ENCODE results near the gene C6orf141.
"Not testable (repeated sequence)": the region's sequence is repeated elsewhere in the genome, so short reads cannot be mapped to it uniquely, and the experiment has no call there.

DNA sequence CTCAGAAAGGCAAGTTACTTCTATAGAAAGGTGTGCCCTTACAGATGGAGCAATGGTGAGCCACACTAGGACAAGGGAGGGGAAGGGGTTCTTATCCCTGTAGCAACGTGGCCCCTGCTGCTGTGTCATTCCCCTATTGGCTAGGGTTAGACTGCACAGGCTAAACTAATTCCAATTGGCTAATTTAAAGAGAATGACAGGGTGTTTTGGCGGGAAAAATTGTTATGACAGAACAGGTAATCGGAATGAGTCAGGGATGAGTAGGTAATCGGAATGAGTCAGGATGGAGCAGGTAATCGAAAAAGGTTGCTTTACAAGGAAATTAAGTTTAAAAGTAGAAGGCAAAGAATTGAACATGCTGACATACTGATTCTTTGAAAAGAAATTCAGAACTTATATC lies 36.8 kb downstream of the C6orf141 start:
- TF ChIP-seq, protein P1, sequence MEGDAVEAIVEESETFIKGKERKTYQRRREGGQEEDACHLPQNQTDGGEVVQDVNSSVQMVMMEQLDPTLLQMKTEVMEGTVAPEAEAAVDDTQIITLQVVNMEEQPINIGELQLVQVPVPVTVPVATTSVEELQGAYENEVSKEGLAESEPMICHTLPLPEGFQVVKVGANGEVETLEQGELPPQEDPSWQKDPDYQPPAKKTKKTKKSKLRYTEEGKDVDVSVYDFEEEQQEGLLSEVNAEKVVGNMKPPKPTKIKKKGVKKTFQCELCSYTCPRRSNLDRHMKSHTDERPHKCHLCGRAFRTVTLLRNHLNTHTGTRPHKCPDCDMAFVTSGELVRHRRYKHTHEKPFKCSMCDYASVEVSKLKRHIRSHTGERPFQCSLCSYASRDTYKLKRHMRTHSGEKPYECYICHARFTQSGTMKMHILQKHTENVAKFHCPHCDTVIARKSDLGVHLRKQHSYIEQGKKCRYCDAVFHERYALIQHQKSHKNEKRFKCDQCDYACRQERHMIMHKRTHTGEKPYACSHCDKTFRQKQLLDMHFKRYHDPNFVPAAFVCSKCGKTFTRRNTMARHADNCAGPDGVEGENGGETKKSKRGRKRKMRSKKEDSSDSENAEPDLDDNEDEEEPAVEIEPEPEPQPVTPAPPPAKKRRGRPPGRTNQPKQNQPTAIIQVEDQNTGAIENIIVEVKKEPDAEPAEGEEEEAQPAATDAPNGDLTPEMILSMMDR (IDR thresholded peaks at IDR 0.05), result not testable (repeated sequence)
- TF ChIP-seq POLR2AphosphoS5 (IDR thresholded peaks at IDR 0.05; ENCODE audit: low read depth, low read length), result not testable (repeated sequence)
